GM19193 (cell line): ENCODE measurements around the gene C11orf68.

Experiments
- POLR2A ChIP-seq: IDR thresholded peaks from 4 replicates; pipeline ENCODE4 v1.6.1; 2011; ENCODE audit not compliant: insufficient read depth, insufficient read length; ENCODE audit errors: extremely low read depth

Gene C11orf68

GRCh38 chr11:65900125-65900898 lies 18.6 kb downstream of the C11orf68 start, which contains the start of gene FOSL1:
Gene FOSL1, minus strand, starts transcription at chr11:65900388. Its CDS starts 49 bp downstream, at chr11:65900339.
- TF ChIP-seq POLR2A, result peak; percentile 88

- peak; percentile 55 for TF ChIP-seq POLR2A
These were observed 19.3 kb downstream of the C11orf68 start for GRCh38 chr11:65899356-65900124.

GRCh38 chr11:65898656-65899355 lies 20.1 kb downstream of the C11orf68 start:
- no peak for TF ChIP-seq POLR2A

DNA sequence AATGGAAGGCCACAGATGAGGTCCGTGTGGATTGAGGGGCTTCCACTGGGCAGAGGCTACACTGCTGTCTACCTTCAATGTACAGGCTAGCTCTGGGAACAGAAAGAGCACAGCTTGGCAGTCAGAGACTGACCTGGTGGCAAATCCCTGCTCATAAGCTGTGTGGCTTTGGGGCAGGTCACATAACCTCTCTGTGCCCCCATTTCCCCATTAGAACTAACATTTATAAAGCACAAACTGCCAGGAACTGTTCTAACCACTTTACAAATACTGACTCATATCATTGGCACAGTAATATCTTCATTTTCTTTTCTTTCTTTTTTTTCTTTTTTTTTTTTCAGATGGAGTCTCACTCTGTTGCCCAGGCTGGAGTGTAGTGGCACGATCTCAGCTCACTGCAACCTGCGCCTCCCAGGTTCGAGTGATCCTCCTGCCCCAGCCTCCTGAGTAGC lies 21.8 kb downstream of the C11orf68 start:
- no peak for TF ChIP-seq POLR2A

- TF ChIP-seq POLR2A, result no peak
These were observed 22.5 kb downstream of the C11orf68 start for GRCh38 chr11:65896034-65896999.

- TF ChIP-seq POLR2A, result no peak
These were observed 23.3 kb downstream of the C11orf68 start for GRCh38 chr11:65895482-65895981.

GRCh38 chr11:65894034-65894591 lies 24.7 kb downstream of the C11orf68 start:
- peak; percentile 60 for TF ChIP-seq POLR2A

- peak; percentile 15 for TF ChIP-seq POLR2A
These were observed 26.1 kb downstream of the C11orf68 start for GRCh38 chr11:65892661-65893317.

DNA sequence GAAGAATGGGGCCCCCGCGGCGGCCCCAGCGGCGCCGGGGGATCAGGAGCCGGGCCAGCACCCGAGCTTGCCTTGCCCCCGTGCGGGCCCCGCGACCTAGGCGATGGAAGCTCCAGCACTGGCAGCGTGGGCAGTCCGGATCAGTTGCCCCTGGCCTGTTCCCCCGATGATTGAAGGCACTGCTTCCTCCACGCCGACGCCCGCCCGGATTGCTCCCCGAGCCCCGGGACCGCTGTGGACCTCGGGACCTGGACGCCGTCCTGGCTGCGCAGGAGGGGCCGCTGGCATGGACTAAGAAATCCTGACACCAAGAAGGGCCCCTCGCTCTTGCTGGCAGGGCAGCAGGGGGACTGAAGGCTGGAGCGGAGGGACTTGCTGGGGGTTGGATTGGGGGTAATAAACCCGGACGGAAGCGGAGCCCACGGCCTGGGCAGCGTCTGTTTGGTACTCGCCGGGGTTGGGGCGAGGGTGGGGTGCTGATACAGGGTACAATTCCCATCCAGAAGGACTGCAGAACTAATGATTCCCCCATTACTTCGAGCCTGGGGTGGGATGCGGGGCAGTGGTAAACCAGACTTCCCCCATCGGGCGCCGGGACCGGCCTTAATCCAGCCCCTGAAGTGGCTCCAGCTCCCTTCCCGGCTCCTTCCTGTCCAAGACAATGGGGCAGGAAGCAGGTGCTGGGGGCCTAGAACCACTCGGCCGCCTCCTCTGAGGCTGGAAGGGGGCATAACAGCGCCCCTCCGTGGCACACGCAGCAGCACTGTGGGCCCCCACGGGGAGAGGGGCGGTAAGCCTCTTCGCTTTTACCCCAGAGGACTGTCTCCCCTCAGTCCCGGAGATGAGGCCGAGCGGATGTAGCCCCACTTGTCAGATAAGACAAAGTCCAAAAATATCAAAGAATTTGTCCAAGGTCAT lies 27.4 kb downstream of the C11orf68 start:
- TF ChIP-seq POLR2A, result peak; percentile 53

- peak; percentile 98 for TF ChIP-seq POLR2A
These were observed 28.3 kb downstream of the C11orf68 start, which contains the start of gene CCDC85B for GRCh38 chr11:65890324-65891218. Gene CCDC85B, plus strand, starts transcription at chr11:65890673. Its CDS starts 111 bp downstream, at chr11:65890784.
